ENCODE measurements around the gene ENOX1. TPM values are rescaled to one million over a fixed set of nuclear protein-coding genes. Genes with fewer than 3 reads are reported as not detected.

The ENOX1 gene
- total RNA-seq, 1 donor from 2014 or later: 0.71 TPM

DNA sequence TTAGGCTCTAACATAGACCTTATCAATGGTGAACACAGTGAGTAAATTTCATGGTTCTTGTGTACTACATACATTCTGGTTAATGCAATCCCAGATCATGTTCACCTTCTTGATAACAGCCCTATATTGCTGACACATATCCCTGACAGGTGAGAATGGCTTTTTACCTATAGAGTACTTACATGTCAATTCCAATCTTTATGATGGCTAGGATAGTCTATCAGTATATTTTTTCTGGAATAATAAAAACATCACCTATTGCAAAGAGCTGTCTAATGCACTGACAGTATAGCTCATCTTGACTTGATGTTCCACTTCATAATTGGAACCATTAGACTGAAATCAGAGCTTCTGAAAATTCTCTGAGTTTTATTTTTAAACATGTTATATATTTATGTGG lies 199.4 kb downstream of the ENOX1 start:
- no peak overlapping the region for H3K4me3 ChIP-seq (ENCODE audit: low read depth, low read length)
- no peaks in the 10 kb centered on the region for H3K36me3 ChIP-seq (ENCODE audit: control insufficient read depth, insufficient read depth, low read length)
- no peak for DNase-seq (ENCODE audit: low read depth)
- TF ChIP-seq, protein P1, sequence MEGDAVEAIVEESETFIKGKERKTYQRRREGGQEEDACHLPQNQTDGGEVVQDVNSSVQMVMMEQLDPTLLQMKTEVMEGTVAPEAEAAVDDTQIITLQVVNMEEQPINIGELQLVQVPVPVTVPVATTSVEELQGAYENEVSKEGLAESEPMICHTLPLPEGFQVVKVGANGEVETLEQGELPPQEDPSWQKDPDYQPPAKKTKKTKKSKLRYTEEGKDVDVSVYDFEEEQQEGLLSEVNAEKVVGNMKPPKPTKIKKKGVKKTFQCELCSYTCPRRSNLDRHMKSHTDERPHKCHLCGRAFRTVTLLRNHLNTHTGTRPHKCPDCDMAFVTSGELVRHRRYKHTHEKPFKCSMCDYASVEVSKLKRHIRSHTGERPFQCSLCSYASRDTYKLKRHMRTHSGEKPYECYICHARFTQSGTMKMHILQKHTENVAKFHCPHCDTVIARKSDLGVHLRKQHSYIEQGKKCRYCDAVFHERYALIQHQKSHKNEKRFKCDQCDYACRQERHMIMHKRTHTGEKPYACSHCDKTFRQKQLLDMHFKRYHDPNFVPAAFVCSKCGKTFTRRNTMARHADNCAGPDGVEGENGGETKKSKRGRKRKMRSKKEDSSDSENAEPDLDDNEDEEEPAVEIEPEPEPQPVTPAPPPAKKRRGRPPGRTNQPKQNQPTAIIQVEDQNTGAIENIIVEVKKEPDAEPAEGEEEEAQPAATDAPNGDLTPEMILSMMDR (IDR thresholded peaks at IDR 0.05; ENCODE audit: insufficient read depth, low read length, poor library complexity, severe bottlenecking): no peak
- no peaks in the 10 kb centered on the region for H3K27me3 ChIP-seq (ENCODE audit: control insufficient read depth, insufficient read depth, low read length)

DNA sequence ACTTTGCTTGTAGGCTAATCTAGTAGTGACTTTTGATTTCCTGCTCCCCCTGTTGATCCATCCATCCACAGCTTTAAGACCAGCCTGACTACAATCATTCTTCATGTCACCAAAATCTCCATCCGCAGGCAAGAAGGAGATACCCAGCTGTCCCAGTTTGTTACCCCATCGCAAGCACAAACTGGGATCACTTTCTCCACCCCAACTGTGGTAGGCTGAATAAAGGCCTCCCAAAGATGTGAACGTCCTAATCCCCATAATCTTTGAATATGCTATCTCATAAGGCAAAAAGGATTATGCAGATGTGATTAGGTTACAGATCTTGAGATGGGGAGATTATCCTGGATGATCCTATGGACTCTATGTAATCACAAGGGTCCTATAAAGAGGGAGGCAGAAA lies 202.0 kb downstream of the ENOX1 start:
- Histone ChIP-seq H3K36me3 (ENCODE audit: control insufficient read depth, insufficient read depth, low read length) (no peaks in the 10 kb centered on the region), H3K27me3 (ENCODE audit: control insufficient read depth, insufficient read depth, low read length) (no peaks in the 10 kb centered on the region), H3K4me3 (ENCODE audit: low read depth, low read length) (no peak overlapping the region)
- TF ChIP-seq, protein P1 (IDR thresholded peaks at IDR 0.05; ENCODE audit: insufficient read depth, low read length, poor library complexity, severe bottlenecking): no peak
- no peak for DNase-seq (ENCODE audit: low read depth)

DNA sequence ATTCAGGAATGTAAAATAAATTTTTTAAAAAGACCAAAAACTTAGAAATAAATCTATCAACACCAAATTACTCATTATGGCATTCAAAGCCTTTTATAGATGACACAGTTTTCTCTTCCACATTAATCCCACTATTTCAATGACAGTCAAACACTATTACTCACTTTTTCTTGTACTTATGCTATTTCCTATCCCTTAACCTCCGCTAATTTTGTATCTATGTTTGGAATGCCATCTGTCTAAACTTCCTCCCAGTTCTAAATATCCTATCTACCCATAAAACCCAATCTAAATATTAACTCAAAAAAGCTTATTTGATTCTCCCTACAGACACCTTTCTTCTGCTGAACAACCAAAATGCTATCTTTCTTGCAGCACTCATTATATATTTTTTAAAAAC lies 203.5 kb downstream of the ENOX1 start:
- no peak overlapping the region for H3K4me3 ChIP-seq (ENCODE audit: low read depth, low read length)
- H3K27me3 ChIP-seq (ENCODE audit: control insufficient read depth, insufficient read depth, low read length): no peaks in the 10 kb centered on the region
- no peaks in the 10 kb centered on the region for H3K36me3 ChIP-seq (ENCODE audit: control insufficient read depth, insufficient read depth, low read length)
- no peak for DNase-seq (ENCODE audit: low read depth)
- TF ChIP-seq, protein P1 (IDR thresholded peaks at IDR 0.05; ENCODE audit: insufficient read depth, low read length, poor library complexity, severe bottlenecking): no peak

DNA sequence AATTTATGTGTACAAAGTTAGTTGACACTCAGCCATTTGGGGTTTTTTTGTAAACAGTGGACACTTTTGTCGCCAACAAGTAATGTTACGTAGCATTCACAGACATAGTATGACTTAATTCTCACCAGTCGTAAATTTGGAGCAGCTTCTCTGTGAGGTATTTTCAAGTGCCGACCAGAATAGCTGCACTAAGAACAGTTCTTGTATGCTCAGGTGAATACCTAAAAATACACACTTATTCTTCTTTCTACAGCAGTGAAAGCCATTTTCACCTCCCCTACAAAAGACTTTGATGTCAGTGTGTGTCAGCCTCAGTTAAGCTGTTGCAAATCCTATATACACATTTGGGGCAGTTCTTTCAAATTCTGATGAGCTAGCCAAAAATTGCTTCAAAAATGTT lies 206.5 kb downstream of the ENOX1 start:
- TF ChIP-seq, protein P1 (IDR thresholded peaks at IDR 0.05; ENCODE audit: insufficient read depth, low read length, poor library complexity, severe bottlenecking): no peak

DNA sequence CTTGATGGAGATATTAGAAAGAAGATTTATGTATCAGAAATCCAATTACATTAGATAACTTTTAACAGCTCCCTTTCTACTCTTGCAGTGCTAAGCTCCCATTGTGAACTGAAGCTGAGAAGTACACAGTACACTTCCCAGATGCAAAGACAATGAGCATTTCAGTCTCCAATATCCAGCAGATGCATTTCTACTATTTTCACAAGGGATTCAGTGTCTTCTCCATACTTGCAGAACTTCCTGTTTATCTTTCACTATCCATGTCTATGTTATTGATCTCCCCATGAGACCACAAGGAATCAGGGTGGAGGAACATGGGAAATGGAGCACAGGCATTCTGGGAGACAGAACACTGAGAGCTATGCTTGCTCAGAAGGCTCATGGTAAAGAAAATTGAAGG lies 207.5 kb downstream of the ENOX1 start:
- TF ChIP-seq, protein P1 (IDR thresholded peaks at IDR 0.05; ENCODE audit: insufficient read depth, low read length, poor library complexity, severe bottlenecking): no peak
- no peaks in the 10 kb centered on the region for H3K36me3 ChIP-seq (ENCODE audit: control insufficient read depth, insufficient read depth, low read length)
- H3K27me3 ChIP-seq (ENCODE audit: control insufficient read depth, insufficient read depth, low read length): no peaks in the 10 kb centered on the region
- DNase-seq (ENCODE audit: low read depth): no peak
- no peak overlapping the region for H3K4me3 ChIP-seq (ENCODE audit: low read depth, low read length)

More for the DNA sequence above, 206.5 kb downstream of the ENOX1 start:
- H3K4me3 ChIP-seq (ENCODE audit: low read depth, low read length): no peak overlapping the region
- H3K27me3 ChIP-seq (ENCODE audit: control insufficient read depth, insufficient read depth, low read length): no peaks in the 10 kb centered on the region
- no peak for DNase-seq (ENCODE audit: low read depth)
- no peaks in the 10 kb centered on the region for H3K36me3 ChIP-seq (ENCODE audit: control insufficient read depth, insufficient read depth, low read length)

DNA sequence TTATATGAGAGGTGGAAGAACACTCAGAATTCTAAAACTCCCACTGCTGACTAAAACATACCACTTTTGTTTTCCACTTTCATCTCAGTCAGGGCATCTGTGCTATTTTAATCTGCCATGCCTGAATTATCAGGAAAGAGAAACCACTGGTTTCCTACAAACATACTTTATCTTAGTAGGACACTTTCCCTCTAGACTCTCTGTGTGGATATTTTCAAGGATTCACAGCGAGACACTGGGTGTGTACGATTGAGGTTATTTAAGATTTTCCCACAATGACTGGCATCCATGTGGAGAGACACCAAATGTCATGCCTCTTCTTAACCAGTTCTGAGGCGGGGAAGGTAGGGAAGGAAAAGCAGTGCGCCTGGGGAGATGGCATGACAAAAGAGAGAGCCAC lies 212.2 kb downstream of the ENOX1 start:
- H3K4me3 ChIP-seq (ENCODE audit: low read depth, low read length): no peak overlapping the region
- no peak for DNase-seq (ENCODE audit: low read depth)
- no peaks in the 10 kb centered on the region for H3K27me3 ChIP-seq (ENCODE audit: control insufficient read depth, insufficient read depth, low read length)
- no peaks in the 10 kb centered on the region for H3K36me3 ChIP-seq (ENCODE audit: control insufficient read depth, insufficient read depth, low read length)
- TF ChIP-seq, protein P1 (IDR thresholded peaks at IDR 0.05; ENCODE audit: insufficient read depth, low read length, poor library complexity, severe bottlenecking): no peak

Measured in kidney epithelial cell (primary cell).